KMS-11 (cell line): ENCODE data around the gene ASCC3.

Experiments
- H2AFZ ChIP-seq: fragments of 200-600 bp; sonication (generic); 2 replicates; pipeline ENCODE4 v1.6.1; 2016; ENCODE audit warnings: antibody characterized with exemption, mixed run types, low read depth
- H3K27ac ChIP-seq: fragments of 200-600 bp; sonication (generic); 2 replicates; pipeline ENCODE4 v1.6.1; 2016; ENCODE audit warnings: mild to moderate bottlenecking, mixed run types
- H3K27me3 ChIP-seq: fragments of 200-600 bp; sonication (generic); 2 replicates; pipeline ENCODE4 v1.6.1; 2017; ENCODE audit warnings: mild to moderate bottlenecking, low read depth, mixed run types, moderate library complexity; ENCODE audit not compliant: insufficient read depth
- H3K36me3 ChIP-seq: fragments of 200-600 bp; sonication (generic); 2 replicates; pipeline ENCODE4 v1.6.1; 2017; ENCODE audit warnings: mild to moderate bottlenecking, mixed run types; ENCODE audit not compliant: insufficient read depth
- H3K4me1 ChIP-seq: fragments of 200-600 bp; sonication (generic); 2 replicates; pipeline ENCODE4 v1.6.1; 2016; ENCODE audit warnings: mild to moderate bottlenecking, low read depth, mixed run types; ENCODE audit not compliant: poor library complexity, severe bottlenecking
- H3K4me2 ChIP-seq: fragments of 200-600 bp; sonication (generic); 2 replicates; pipeline ENCODE4 v1.7.0; 2016; ENCODE audit warnings: mild to moderate bottlenecking, mixed run types
- H3K4me3 ChIP-seq: fragments of 200-600 bp; sonication (generic); IDR thresholded peaks from 2 replicates; pipeline ENCODE4 v1.6.1; 2017; ENCODE audit warnings: low read depth, low read length, mixed read lengths; ENCODE audit not compliant: insufficient read depth
- H3K79me2 ChIP-seq: fragments of 200-600 bp; sonication (generic); 2 replicates; pipeline ENCODE4 v1.6.1; 2016; ENCODE audit warnings: low read depth, mixed run types; ENCODE audit not compliant: insufficient read depth
- H3K9ac ChIP-seq: fragments of 200-600 bp; sonication (generic); 2 replicates; pipeline ENCODE4 v1.6.1; 2016; ENCODE audit warnings: mild to moderate bottlenecking, mixed run types
- H4K20me1 ChIP-seq: fragments of 200-600 bp; sonication (generic); 2 replicates; pipeline ENCODE4 v1.6.1; 2016; ENCODE audit warnings: mild to moderate bottlenecking, mixed run types; ENCODE audit not compliant: insufficient read depth
- TF ChIP-seq, protein P1 (sequence below): fragments of 200-600 bp; sonication (generic); conservative IDR thresholded peaks from 2 replicates; pipeline ENCODE4 v1.6.1; 2017; ENCODE audit warnings: low read depth, mild to moderate bottlenecking, antibody characterized with exemption, low read length, moderate library complexity, mixed read lengths

ASCC3 gene

DNA sequence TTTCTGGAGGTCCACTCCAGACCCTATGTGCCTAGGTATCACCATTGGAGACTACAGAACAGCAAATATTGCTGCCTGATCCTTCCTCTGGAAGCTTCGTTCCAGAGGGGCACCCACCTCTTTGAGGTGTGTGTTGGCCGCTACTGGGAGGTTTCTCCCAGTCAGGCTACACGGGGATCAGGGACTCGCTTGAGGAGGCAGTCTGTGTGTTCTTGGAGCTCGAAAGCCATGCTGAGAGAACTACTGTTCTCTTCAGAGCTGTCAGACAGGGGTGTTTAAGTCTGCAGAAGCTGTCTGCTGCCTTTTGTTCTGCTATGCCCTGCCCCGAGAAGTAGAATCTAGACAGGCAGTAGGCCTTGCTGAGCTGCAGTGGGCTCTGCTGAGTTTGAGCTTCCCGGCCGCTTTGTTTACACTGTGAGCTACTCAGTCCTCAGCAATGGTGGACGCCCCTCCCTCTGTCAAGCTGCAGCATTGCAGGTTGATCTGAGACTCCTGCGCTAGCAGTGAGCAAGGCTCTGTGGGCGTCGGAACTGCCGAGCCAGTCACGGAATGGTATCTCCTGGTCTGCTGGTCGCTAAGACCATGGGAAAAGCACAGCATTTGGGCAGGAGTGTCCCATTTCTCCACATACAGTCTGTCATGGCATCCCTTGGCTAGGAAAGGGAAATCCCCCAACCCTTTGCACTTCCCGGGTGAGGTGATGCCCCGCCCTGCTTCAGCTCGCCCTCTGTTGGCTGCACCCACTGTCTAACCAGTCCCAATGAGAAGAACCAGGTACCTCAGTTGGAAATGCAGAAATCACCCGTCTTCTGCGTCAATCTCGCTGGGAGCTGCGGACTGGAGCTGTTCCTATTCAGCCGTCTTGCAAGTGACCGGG is 32.5 kb upstream of the ASCC3 start:
- no peak overlapping the region for H2AFZ ChIP-seq
- no peaks in the 10 kb centered on the region for H4K20me1 ChIP-seq
- no peaks in the 10 kb centered on the region for H3K79me2 ChIP-seq
- no peak overlapping the region for H3K4me3 ChIP-seq
- TF ChIP-seq, protein P1, sequence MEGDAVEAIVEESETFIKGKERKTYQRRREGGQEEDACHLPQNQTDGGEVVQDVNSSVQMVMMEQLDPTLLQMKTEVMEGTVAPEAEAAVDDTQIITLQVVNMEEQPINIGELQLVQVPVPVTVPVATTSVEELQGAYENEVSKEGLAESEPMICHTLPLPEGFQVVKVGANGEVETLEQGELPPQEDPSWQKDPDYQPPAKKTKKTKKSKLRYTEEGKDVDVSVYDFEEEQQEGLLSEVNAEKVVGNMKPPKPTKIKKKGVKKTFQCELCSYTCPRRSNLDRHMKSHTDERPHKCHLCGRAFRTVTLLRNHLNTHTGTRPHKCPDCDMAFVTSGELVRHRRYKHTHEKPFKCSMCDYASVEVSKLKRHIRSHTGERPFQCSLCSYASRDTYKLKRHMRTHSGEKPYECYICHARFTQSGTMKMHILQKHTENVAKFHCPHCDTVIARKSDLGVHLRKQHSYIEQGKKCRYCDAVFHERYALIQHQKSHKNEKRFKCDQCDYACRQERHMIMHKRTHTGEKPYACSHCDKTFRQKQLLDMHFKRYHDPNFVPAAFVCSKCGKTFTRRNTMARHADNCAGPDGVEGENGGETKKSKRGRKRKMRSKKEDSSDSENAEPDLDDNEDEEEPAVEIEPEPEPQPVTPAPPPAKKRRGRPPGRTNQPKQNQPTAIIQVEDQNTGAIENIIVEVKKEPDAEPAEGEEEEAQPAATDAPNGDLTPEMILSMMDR = no peak
- H3K27me3 ChIP-seq = no peaks in the 10 kb centered on the region
- no peaks in the 10 kb centered on the region for H3K36me3 ChIP-seq
- no peaks in the 10 kb centered on the region for H3K4me1 ChIP-seq
- no peak overlapping the region for H3K4me2 ChIP-seq
- H3K27ac ChIP-seq = no peak overlapping the region
- H3K9ac ChIP-seq = no peak overlapping the region

DNA sequence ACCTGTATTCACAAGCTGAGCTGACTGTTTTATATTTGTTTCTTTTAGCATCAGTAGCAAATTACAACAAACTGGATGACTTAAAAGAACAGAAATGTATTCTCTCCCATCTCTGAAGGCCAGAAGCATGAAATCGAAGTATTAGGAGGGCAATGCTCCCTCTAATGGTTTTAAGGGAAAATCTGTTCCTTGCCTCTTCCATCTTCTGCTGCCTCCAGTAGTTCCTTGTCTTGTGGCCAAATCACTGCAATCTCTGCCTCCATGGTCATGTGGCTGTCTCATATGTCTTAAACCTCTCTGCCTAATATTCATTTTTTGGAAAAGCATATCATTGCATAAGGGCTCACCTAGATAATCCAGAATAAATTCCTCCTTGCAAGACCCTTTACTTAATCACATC is 25.2 kb upstream of the ASCC3 start:
- H4K20me1 ChIP-seq = no peaks in the 10 kb centered on the region
- H3K9ac ChIP-seq = no peak overlapping the region
- H3K4me3 ChIP-seq = no peak overlapping the region
- no peaks in the 10 kb centered on the region for H3K79me2 ChIP-seq
- no peaks in the 10 kb centered on the region for H3K27me3 ChIP-seq
- no peak overlapping the region for H3K4me2 ChIP-seq
- TF ChIP-seq, protein P1 = no peak
- H3K4me1 ChIP-seq = no peaks in the 10 kb centered on the region
- no peak overlapping the region for H3K27ac ChIP-seq
- no peak overlapping the region for H2AFZ ChIP-seq
- no peaks in the 10 kb centered on the region for H3K36me3 ChIP-seq

DNA sequence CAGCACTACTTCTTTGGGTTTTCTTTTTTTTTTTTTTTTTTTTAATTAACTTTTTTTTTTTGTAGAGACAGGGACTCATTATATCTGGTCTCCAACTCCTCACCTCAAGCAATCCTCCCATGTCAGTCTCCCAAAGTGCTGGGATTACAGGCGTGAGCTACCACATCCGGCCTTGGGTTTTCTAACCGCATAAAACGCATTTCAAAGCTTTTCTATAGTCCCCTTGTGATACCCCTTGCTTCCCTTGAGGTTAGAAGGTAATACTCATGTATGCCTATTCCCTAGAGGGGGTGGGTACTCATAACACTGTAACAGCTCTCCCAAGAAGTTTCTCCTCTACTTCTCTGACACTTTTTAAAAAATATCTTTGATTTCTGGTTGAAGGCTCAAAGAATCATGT is 23.9 kb upstream of the ASCC3 start:
- Histone ChIP-seq H3K27me3 (no peaks in the 10 kb centered on the region), H3K4me2 (no peak overlapping the region), H3K79me2 (no peaks in the 10 kb centered on the region), H3K27ac (no peak overlapping the region), H3K4me1 (no peaks in the 10 kb centered on the region), H2AFZ (no peak overlapping the region), H3K4me3 (no peak overlapping the region), H3K9ac (no peak overlapping the region), H4K20me1 (no peaks in the 10 kb centered on the region), H3K36me3 (no peaks in the 10 kb centered on the region)
- TF ChIP-seq, protein P1 = no peak

DNA sequence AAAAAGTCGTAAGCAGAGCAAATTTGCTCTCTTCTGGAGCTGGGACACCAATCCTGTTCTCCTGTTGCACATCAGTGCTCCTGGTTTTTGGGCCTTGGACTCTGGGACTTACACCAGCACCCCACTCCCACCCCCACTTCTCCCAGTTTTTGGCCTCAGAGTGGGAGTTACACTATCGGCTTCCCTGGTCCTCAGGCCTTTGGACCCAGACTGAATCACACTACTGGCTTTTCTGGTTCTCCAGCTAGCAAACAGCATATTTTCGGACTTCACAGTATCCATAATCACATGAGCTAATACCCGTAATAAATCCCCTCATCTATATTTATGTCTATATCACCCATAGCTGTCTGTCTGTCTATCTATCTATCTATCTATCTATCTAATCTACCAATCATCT is 23.2 kb upstream of the ASCC3 start:
- TF ChIP-seq, protein P1 = no peak
- Histone ChIP-seq H2AFZ (no peak overlapping the region), H4K20me1 (no peaks in the 10 kb centered on the region), H3K27ac (no peak overlapping the region), H3K4me2 (no peak overlapping the region), H3K79me2 (no peaks in the 10 kb centered on the region), H3K36me3 (no peaks in the 10 kb centered on the region), H3K9ac (no peak overlapping the region), H3K4me1 (no peaks in the 10 kb centered on the region), H3K4me3 (no peak overlapping the region), H3K27me3 (no peaks in the 10 kb centered on the region)
